Measurements from ENCODE around the gene CLEC4G.

GRCh38 chr19:7731218-7731595, 703 bp downstream of the CLEC4G start:
- no peak for TF ChIP-seq STAG1 (CRISPR knock-in tag; IDR thresholded peaks at IDR 0.05)
- no peak for TF ChIP-seq POLR2AphosphoS5 (IDR thresholded peaks at IDR 0.05; ENCODE audit: low read depth, low read length)
- TF ChIP-seq CTCF (CRISPR knock-in tag; IDR thresholded peaks at IDR 0.05) = no peak
- no peak for TF ChIP-seq MZF1 (CRISPR knock-in tag; IDR thresholded peaks at IDR 0.05; ENCODE audit: borderline replicate concordance)
- no peak for TF ChIP-seq ZNF10 (CRISPR knock-in tag; IDR thresholded peaks at IDR 0.05; ENCODE audit: borderline replicate concordance, low read depth)
- no peak for TF ChIP-seq ZNF354B (CRISPR knock-in tag; IDR thresholded peaks at IDR 0.05)
- no peak for TF ChIP-seq ZNF24 (IDR thresholded peaks at IDR 0.05)
